HEK293 (cell line): ENCODE data around the gene ANXA1.

Experiments used
- CTCF ChIA-PET: fragments of 350-600 bp; formaldehyde crosslinking; extraction: SDS; loops from one replicate; lab custom pipeline; 2021; ENCODE audit warnings: antibody characterized with exemption; lab: Yijun Ruan, JAX
- POLR2A ChIA-PET: fragments of 300-600 bp; formaldehyde crosslinking; extraction: SDS; loops from one replicate; lab custom pipeline; 2020; ENCODE audit warnings: antibody characterized with exemption, inconsistent platforms; lab: Yijun Ruan, JAX
- H3K27ac ChIP-seq: fragments of 200-500 bp; sonication (Bioruptor generic); 2 replicates; pipeline ENCODE4 v1.5.1; 2014; ENCODE audit warnings: low read depth, low read length, control low read depth, inconsistent platforms; ENCODE audit errors: extremely low read depth
- H3K36me3 ChIP-seq, 2 experiments: fragments of 200-500 bp in 1 of 2; sonication (Bioruptor generic) in 1 of 2; 1 replicate in 1 of 2; 2 replicates in 1 of 2; pipeline ENCODE4 v1.5.1; 2014 to 2017; ENCODE audit warnings: inconsistent platforms in 2 of 2, low read length in 2 of 2; ENCODE audit not compliant: control insufficient read depth in 2 of 2, insufficient read depth in 1 of 2
- H3K4me1 ChIP-seq: fragments of 200-500 bp; sonication (Bioruptor generic); 2 replicates; pipeline ENCODE4 v1.5.1; 2014; ENCODE audit warnings: mild to moderate bottlenecking, low read length, inconsistent platforms; ENCODE audit not compliant: control insufficient read depth, insufficient read depth
- H3K4me3 ChIP-seq: 2 replicates; pipeline ENCODE4 v1.5.1; 2011; ENCODE audit warnings: low read depth, mild to moderate bottlenecking, control low read depth, low read length, moderate library complexity
- H3K9me3 ChIP-seq: fragments of 200-500 bp; sonication (Bioruptor generic); 2 replicates; pipeline ENCODE4 v1.5.1; 2014; ENCODE audit warnings: low read depth, low read length, inconsistent platforms; ENCODE audit not compliant: control insufficient read depth, insufficient read depth
- CTCF ChIP-seq: fragments of 450-650 bp; formaldehyde crosslinking; IDR thresholded peaks from 2 replicates; pipeline ENCODE4 v1.5.1; 2016; ENCODE audit warnings: missing biosample characterization, missing genetic modification characterization
- PRDM10 ChIP-seq: fragments of 450-650 bp; formaldehyde crosslinking; IDR thresholded peaks from 2 replicates; pipeline ENCODE4 v1.5.1; 2016; ENCODE audit warnings: missing biosample characterization, missing genetic modification characterization
- PRDM6 ChIP-seq: fragments of 450-650 bp; formaldehyde crosslinking; IDR thresholded peaks from 2 replicates; pipeline ENCODE4 v1.5.1; 2017; ENCODE audit warnings: missing biosample characterization, missing genetic modification characterization
- TCF7L2 ChIP-seq: IDR thresholded peaks from 2 replicates; pipeline ENCODE4 v1.6.1; 2011; ENCODE audit warnings: low read depth, mild to moderate bottlenecking, inconsistent platforms, low read length, moderate library complexity, borderline replicate concordance
- ZBTB1 ChIP-seq: fragments of 450-650 bp; formaldehyde crosslinking; IDR thresholded peaks from 2 replicates; pipeline ENCODE4 v1.5.1; 2016; ENCODE audit warnings: missing biosample characterization, missing genetic modification characterization
- ZBTB17 ChIP-seq: fragments of 450-650 bp; formaldehyde crosslinking; IDR thresholded peaks from 2 replicates; pipeline ENCODE4 v1.5.1; 2016; ENCODE audit warnings: missing biosample characterization, missing genetic modification characterization
- ZIC2 ChIP-seq: fragments of 450-650 bp; formaldehyde crosslinking; IDR thresholded peaks from 2 replicates; pipeline ENCODE4 v1.5.1; 2016; ENCODE audit warnings: missing biosample characterization, missing genetic modification characterization
- ZNF155 ChIP-seq: fragments of 450-650 bp; formaldehyde crosslinking; IDR thresholded peaks from 2 replicates; pipeline ENCODE4 v1.5.1; 2016; ENCODE audit warnings: missing biosample characterization, missing genetic modification characterization
- ZNF354C ChIP-seq: fragments of 450-650 bp; formaldehyde crosslinking; IDR thresholded peaks from 2 replicates; pipeline ENCODE4 v1.5.1; 2016; ENCODE audit warnings: missing biosample characterization, missing genetic modification characterization, low read depth, borderline replicate concordance
- ZNF510 ChIP-seq: fragments of 450-650 bp; formaldehyde crosslinking; IDR thresholded peaks from 2 replicates; pipeline ENCODE4 v1.5.1; 2018; ENCODE audit warnings: mild to moderate bottlenecking, missing genetic modification characterization, missing biosample characterization; ENCODE audit not compliant: insufficient replicate concordance
- ZNF571 ChIP-seq: fragments of 450-650 bp; formaldehyde crosslinking; IDR thresholded peaks from 2 replicates; pipeline ENCODE4 v1.5.0; 2017; ENCODE audit warnings: missing biosample characterization, missing genetic modification characterization
- ZNF658 ChIP-seq: fragments of 450-650 bp; formaldehyde crosslinking; IDR thresholded peaks from 2 replicates; pipeline ENCODE4; 2016; ENCODE audit warnings: missing biosample characterization, missing genetic modification characterization
- ZNF707 ChIP-seq: fragments of 450-650 bp; formaldehyde crosslinking; IDR thresholded peaks from 2 replicates; pipeline ENCODE4 v1.5.1; 2016; ENCODE audit warnings: missing biosample characterization, missing genetic modification characterization
- ZNF768 ChIP-seq: fragments of 450-650 bp; formaldehyde crosslinking; IDR thresholded peaks from 2 replicates; pipeline ENCODE4 v1.5.1; 2018; ENCODE audit warnings: missing biosample characterization, mild to moderate bottlenecking, missing genetic modification characterization
- ZNF791 ChIP-seq: fragments of 450-650 bp; formaldehyde crosslinking; IDR thresholded peaks from 2 replicates; pipeline ENCODE4 v1.5.1; 2016; ENCODE audit warnings: missing biosample characterization, missing genetic modification characterization
- ZXDB ChIP-seq: fragments of 450-650 bp; formaldehyde crosslinking; IDR thresholded peaks from 2 replicates; pipeline ENCODE4 v1.5.1; 2016; ENCODE audit warnings: missing biosample characterization, missing genetic modification characterization

ANXA1 gene

GRCh38 chr9:73179589-73179988, 27.9 kb downstream of the ANXA1 start (continued):
- 0 out of 2 replicates have a peak, but pooled peaks have one; percentile 21 for TF ChIP-seq PRDM6 (tag by site-specific recombination)
- no peak for TF ChIP-seq ZNF791 (tag by site-specific recombination)
- no peak for TF ChIP-seq CTCF (tag by site-specific recombination)
- no peak for TF ChIP-seq TCF7L2
- TF ChIP-seq ZNF658 = no peak
- TF ChIP-seq ZBTB17 = no peak
- no peak for TF ChIP-seq ZNF571 (tag by site-specific recombination)
- no peak for TF ChIP-seq ZNF707 (tag by site-specific recombination)
- no peak for TF ChIP-seq ZNF510 (tag by site-specific recombination)
- TF ChIP-seq ZNF768 (tag by site-specific recombination) = no peak

- TF ChIP-seq ZNF155 (tag by site-specific recombination) (no peak), ZIC2 (tag by site-specific recombination) (no peak), ZBTB1 (no peak)
- ChIA-PET POLR2A (interaction anchor here (1.6 kb wide), 1 partner anchor 29 kb away, joined by 3 read pairs; the partner anchor contains the start of gene ANXA1), CTCF (interaction anchor here (0.6 to 8.6 kb wide), 11 partner anchors 9 to 482 kb away, joined by 3 to 171 read pairs (median 3); no protein-coding TSS in a partner anchor)
- Histone ChIP-seq H3K4me1 (no peaks in the 10 kb centered on the region), H3K27ac (no peak overlapping the region), H3K9me3 (no peaks in the 10 kb centered on the region), H3K4me3 (no peak overlapping the region), H3K36me3 (no peaks in the 10 kb centered on the region)
These were observed 28.7 kb downstream of the ANXA1 start for GRCh38 chr9:73180403-73180802.

- ChIA-PET CTCF (interaction anchor here (0.7 to 8.6 kb wide), 19 partner anchors 12 to 653 kb away, joined by 3 to 171 read pairs (median 6); no protein-coding TSS in a partner anchor), POLR2A (no interaction called here)
- Histone ChIP-seq H3K36me3 (no peaks in the 10 kb centered on the region), H3K27ac (no peak overlapping the region), H3K4me3 (no peak overlapping the region), H3K9me3 (no peaks in the 10 kb centered on the region), H3K4me1 (no peaks in the 10 kb centered on the region)
- TF ChIP-seq ZNF354C (tag by site-specific recombination) = no peak
- TF ChIP-seq PRDM10 (tag by site-specific recombination) = no peak
- TF ChIP-seq ZXDB (tag by site-specific recombination) = no peak
These were observed 31.3 kb downstream of the ANXA1 start for GRCh38 chr9:73182928-73183327.
